HG03520 (cell line): ENCODE data around the gene MFN2.
"Not testable (repeated sequence)": the region's sequence is repeated elsewhere in the genome, so short reads cannot be mapped to it uniquely, and the experiment has no call there.

Source experiments
- ATAC-seq: cut with Tn5 transposase; IDR thresholded peaks from one replicate; pipeline ENCODE4 v1.9.1; 2021; ENCODE audit warnings: mild to moderate bottlenecking, moderate library complexity; ENCODE audit not compliant: unreplicated experiment

The MFN2 gene

GRCh38 chr1:11997081-11997850, 17.0 kb downstream of the MFN2 start:
- ATAC-seq = no peak

- ATAC-seq = no peak
Observed at GRCh38 chr1:11998636-11999035, 18.4 kb downstream of the MFN2 start.

DNA sequence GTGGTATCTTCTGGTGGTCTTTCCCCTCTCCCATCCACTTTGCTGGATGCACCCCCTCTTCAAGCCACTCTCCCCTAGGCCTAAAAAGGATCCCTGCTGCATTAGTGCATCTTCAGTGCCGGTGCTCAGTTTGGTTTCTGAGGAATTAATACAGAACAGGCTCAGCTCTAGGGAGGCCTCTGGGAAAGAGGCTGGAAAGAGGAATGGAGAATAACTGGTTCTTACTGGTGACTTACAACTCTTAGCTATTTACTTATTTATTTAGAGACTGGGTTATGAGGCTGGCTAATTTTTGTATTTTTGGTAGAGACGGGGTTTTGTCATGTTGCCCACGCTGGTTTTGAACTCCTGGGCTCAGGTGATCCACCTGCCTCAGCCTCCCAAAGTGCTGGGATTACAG, 19.0 kb downstream of the MFN2 start:
- no peak for ATAC-seq

- no peak for ATAC-seq
Observed at GRCh38 chr1:12001249-12001917, 21.1 kb downstream of the MFN2 start.

DNA sequence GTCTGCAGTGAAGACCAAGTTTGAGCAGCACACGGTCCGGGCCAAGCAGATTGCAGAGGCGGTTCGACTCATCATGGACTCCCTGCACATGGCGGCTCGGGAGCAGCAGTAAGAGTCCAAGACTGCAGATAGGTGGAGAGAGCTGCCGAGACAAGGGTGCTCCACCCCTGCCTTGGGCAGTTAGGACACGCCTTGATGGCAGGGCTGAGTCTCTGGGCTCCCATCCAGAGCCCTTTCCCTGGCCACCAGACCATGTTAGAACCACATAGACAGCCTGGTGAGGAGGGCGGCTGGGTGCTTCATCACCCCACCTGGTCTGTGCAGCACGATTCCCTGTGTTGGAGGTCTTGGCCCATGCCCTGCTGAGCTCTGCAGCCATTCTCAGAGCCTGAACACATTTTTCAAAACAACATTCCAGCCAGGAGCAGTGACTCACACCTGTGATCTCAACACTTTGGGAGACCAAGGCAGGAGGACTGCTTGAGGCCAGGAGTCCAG, 21.8 kb downstream of the MFN2 start:
- no peak for ATAC-seq

GRCh38 chr1:12003762-12004161, 23.5 kb downstream of the MFN2 start:
- no peak for ATAC-seq

GRCh38 chr1:12005488-12006166, 25.4 kb downstream of the MFN2 start:
- ATAC-seq = no peak

DNA sequence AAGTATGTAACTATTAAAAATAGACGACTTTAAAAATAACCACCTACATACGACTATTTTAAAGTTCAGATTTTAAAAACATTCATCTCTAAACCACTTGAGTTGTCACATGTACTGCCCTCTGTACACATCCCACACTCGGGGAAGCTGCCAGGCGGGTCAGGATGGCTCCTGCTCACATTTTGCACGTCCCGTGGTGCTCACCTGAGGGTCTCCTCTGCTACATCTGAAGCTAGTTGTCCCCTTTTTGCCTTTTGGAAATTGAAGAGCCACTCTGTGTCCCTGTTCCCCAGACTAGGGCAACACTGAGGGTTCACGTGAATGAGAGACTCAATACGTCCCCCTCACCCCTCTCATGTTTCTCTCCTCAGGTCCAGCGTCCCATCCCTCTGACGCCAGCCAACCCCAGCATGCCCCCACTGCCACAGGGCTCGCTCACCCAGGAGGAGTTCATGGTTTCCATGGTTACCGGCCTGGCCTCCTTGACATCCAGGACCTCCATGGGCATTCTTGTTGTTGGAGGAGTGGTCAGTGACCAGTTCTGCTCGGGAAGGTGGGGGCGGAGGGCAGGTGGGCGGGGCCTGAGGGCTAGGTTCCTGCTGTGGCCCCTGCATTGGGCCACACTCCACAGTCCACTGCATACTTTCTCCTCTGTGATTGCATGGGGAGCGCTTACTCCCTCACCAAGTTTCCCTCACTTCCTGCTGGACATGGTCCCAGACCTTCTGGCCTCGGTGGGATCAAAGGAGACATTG, 26.1 kb downstream of the MFN2 start:
- ATAC-seq = no peak

GRCh38 chr1:12007204-12007603, 27.0 kb downstream of the MFN2 start:
- no peak for ATAC-seq

GRCh38 chr1:12008355-12008754, 28.1 kb downstream of the MFN2 start:
- not testable (repeated sequence) for ATAC-seq

DNA sequence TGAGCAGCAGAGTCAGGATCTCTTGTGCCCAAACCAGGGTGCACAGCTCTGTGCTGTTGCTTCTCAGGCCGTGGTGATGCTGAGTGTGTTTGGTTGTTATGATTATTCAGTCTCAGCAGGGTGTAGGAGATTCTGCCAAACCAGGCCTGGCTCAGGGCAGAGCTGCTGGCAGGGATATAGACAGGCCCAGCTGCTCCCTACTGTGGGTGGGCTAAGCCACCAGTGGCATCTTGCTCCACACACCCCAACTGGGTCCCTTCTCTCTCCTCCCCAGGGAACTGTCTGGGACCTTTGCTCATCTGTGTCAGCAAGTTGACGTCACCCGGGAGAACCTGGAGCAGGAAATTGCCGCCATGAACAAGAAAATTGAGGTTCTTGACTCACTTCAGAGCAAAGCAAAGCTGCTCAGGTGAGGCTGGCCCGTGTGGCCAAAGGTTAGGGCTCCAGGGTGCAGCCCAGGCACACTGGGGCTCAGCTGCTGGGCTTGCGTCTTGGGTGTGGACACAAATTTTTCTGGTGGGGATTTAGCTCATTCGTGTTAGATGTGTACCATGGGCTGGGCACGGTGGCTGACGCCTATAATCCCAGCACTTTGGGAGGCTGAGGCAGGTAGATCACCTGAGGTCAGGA, 29.2 kb downstream of the MFN2 start:
- ATAC-seq = no peak

- no peak for ATAC-seq
Observed at GRCh38 chr1:12010746-12011570, 30.7 kb downstream of the MFN2 start.

GRCh38 chr1:12011998-12012397, 31.8 kb downstream of the MFN2 start:
- ATAC-seq = no peak

DNA sequence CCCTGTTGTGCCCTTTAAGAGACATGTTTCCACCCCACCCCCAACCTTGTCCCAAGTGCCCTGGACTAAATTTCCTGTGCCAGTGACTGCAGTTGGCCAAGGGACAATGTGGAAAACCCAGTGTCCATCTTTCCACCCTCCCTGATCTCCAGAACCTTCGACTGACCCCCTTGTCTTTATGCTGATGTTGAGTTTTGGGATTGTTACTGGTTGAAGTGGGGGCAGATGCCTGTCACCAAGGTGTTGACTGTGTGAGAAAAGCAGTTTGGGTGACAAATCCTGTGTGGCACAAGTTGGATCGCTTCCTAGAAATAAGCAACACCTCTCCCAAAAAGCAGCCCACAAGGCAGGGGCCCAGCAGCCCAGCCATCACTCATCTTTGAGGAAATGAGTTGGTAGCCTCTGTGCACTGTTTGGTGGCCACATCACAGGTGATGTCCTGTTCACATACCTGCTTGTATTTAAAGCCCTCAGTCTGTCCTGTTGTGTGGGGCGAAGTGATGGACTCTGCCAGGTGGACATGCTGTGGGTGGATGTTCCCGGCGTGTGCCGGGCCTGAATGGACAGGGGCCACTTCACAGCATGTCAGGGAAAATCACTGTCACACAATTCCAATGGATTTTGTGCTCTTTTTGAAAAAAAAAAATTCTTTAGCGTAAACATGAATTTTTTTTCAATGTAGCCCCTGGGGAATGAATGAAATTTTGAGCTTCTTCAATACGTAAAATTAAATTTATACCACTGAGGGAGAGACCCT, 32.5 kb downstream of the MFN2 start:
- ATAC-seq = no peak

GRCh38 chr1:12014141-12014991, 34.1 kb downstream of the MFN2 start:
- no peak for ATAC-seq

- no peak for ATAC-seq
Observed at GRCh38 chr1:12015001-12015491, 34.8 kb downstream of the MFN2 start.

GRCh38 chr1:12015499-12015898, 35.3 kb downstream of the MFN2 start:
- no peak for ATAC-seq

DNA sequence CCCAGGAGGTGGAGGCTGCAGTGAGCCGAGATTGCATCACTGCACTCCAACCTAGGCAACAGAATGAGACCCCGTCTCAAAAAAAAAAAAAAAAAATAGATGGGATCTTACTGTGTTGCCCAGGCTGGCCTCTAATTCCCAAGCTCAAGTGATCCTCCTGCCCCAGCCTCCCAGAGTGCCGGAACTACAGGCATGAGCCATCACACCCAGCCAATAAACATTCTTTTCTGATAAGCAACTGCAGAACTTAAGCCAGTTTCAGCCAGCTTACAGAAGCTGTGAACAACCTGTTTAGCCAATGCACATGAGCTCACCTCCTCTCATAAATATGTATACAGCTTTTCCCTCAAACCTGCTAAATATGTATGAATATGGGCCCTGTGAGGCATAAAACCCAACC, 35.9 kb downstream of the MFN2 start:
- ATAC-seq = no peak
